HepG2 (cell line): Measurements from ENCODE around the gene FAM210A. TPM values are rescaled to one million over a fixed set of nuclear protein-coding genes. Genes with fewer than 3 reads are reported as not detected.

Experiments used
- ATAC-seq: fragments of 200-7000 bp; cut with Tn5 transposase; 3 replicates; pipeline ENCODE4 v1.9.1; 2020; ENCODE audit warnings: mild to moderate bottlenecking, moderate library complexity
- BruUV-seq: library from RNA; stranded (reverse); fragments of 400-500 nt; replicated peaks from 2 replicates; lab custom pipeline; 2021; lab: Mats Ljungman, UMichigan
- CTCF ChIA-PET: fragments of 300-600 bp; formaldehyde crosslinking; extraction: SDS; loops from one replicate; lab custom pipeline; 2021; ENCODE audit warnings: low total read pairs, inconsistent platforms, low intra/inter-chr PET ratio; lab: Yijun Ruan, JAX
- POLR2A ChIA-PET: fragments of 350-600 bp; sonication (Branson Sonifier 250); formaldehyde crosslinking; loops from one replicate; lab custom pipeline; 2020; ENCODE audit warnings: antibody characterized with exemption, inconsistent platforms; lab: Yijun Ruan, JAX
- DNase-seq: peaks from one replicate; pipeline ENCODE4 v3.0.0-alpha.2; 2015; ENCODE audit warnings: low spot score
- FAIRE-seq: peaks from 3 replicates; lab custom pipeline; 2011; peaks lifted over from hg19 to GRCh38; lab: Jason Lieb, UNC
- H2AFZ ChIP-seq: one replicate; pipeline ENCODE4 v1.6.1; 2011; ENCODE audit warnings: low read length, inconsistent platforms
- H3K27ac ChIP-seq: fragments of 300-600 bp; 3 replicates; pipeline ENCODE4 v1.8.0; 2011; ENCODE audit warnings: mixed run types, mild to moderate bottlenecking, mixed read lengths, low read length, inconsistent platforms; ENCODE audit not compliant: insufficient read depth; ENCODE audit errors: extremely low read length
- H3K27me3 ChIP-seq, 2 experiments: fragments of 200-600 bp in 1 of 2; 2 replicates in 1 of 2; 3 replicates in 1 of 2; pipeline versions ENCODE4 v1.6.0 to v1.8.0; 2011; ENCODE audit warnings: low read length in 2 of 2, mild to moderate bottlenecking in 2 of 2, moderate library complexity in 2 of 2, inconsistent platforms in 1 of 2; ENCODE audit not compliant: insufficient read depth in 2 of 2, control insufficient read depth in 1 of 2
- H3K36me3 ChIP-seq, 2 experiments: fragments of 200-600 bp in 1 of 2; replicated peaks in 1 of 2; 2 replicates in 1 of 2; 3 replicates in 1 of 2; pipeline versions ENCODE4 v1.5.1 to v1.8.0; 2011; ENCODE audit warnings: low read length in 2 of 2, inconsistent platforms in 1 of 2; ENCODE audit not compliant: insufficient read depth in 2 of 2, control insufficient read depth in 1 of 2
- H3K4me1 ChIP-seq: 2 replicates; pipeline ENCODE4 v1.5.1; 2012; ENCODE audit warnings: low read length, inconsistent platforms; ENCODE audit not compliant: insufficient read depth
- H3K4me2 ChIP-seq: 2 replicates; pipeline ENCODE4 v1.6.0; 2011; ENCODE audit warnings: low read depth, low read length, inconsistent platforms
- H3K4me3 ChIP-seq, 3 experiments: fragments of 200-600 bp in 1 of 3; sonication (generic), shearing (Covaris generic) in 1 of 3; replicated peaks in 1 of 3; 2 replicates each; pipeline ENCODE4 v1.5.1; 2011 to 2016; ENCODE audit warnings: low read length in 3 of 3, inconsistent platforms in 2 of 3, low read depth in 2 of 3, mild to moderate bottlenecking in 2 of 3, control low read depth in 1 of 3, mixed read lengths in 1 of 3; ENCODE audit not compliant: insufficient read depth in 1 of 3
- H3K79me2 ChIP-seq: one replicate; pipeline ENCODE4 v1.6.1; 2011; ENCODE audit warnings: low read length, inconsistent platforms; ENCODE audit not compliant: insufficient read depth
- H3K9ac ChIP-seq: 2 replicates; pipeline ENCODE4 v1.6.0; 2011; ENCODE audit warnings: mild to moderate bottlenecking, low read depth, low read length, inconsistent platforms; ENCODE audit not compliant: insufficient read depth
- H3K9me3 ChIP-seq: 2 replicates; pipeline ENCODE4 v1.5.1; 2012; ENCODE audit warnings: mild to moderate bottlenecking, low read length
- H4K20me1 ChIP-seq: 2 replicates; pipeline ENCODE4 v1.6.0; 2011; ENCODE audit warnings: inconsistent platforms, mild to moderate bottlenecking, low read length, moderate library complexity; ENCODE audit not compliant: insufficient read depth
- ARID4A ChIP-seq: sonication (generic); formaldehyde crosslinking; IDR thresholded peaks from 2 replicates; pipeline ENCODE4 v1.5.0; 2020; ENCODE audit warnings: mild to moderate bottlenecking, missing genetic modification reagents, borderline replicate concordance
- ATF6 ChIP-seq: sonication (generic); formaldehyde crosslinking; conservative IDR thresholded peaks from 2 replicates; pipeline ENCODE4 v1.4.0; 2020; ENCODE audit warnings: missing genetic modification reagents
- HOXD1 ChIP-seq: sonication (generic); formaldehyde crosslinking; IDR thresholded peaks from 2 replicates; pipeline ENCODE4 v1.5.0; 2020; ENCODE audit warnings: missing genetic modification reagents
- IKZF1 ChIP-seq: fragments of 450-650 bp; IDR thresholded peaks from 2 replicates; pipeline ENCODE4 v1.7.1; 2016
- MBD4 ChIP-seq: IDR thresholded peaks from 2 replicates; pipeline ENCODE4 v1.6.1; 2012; ENCODE audit warnings: low read length, inconsistent platforms, borderline replicate concordance
- NR3C1 ChIP-seq: sonication (generic); formaldehyde crosslinking; IDR thresholded peaks from 2 replicates; pipeline ENCODE4 v1.4.0; 2020; ENCODE audit warnings: missing genetic modification reagents
- PHF5A ChIP-seq: IDR thresholded peaks from one replicate; pipeline ENCODE4 v1.6.1; 2018; ENCODE audit warnings: low read depth, missing genetic modification reagents; ENCODE audit not compliant: unreplicated experiment
- ZNF12 ChIP-seq: sonication (generic); formaldehyde crosslinking; IDR thresholded peaks from 2 replicates; pipeline ENCODE4 v1.5.0; 2020; ENCODE audit warnings: missing genetic modification reagents
- ZNF329 ChIP-seq: sonication (generic); formaldehyde crosslinking; IDR thresholded peaks from 2 replicates; pipeline ENCODE4 v1.9.0; 2021; ENCODE audit warnings: low read depth, mild to moderate bottlenecking, missing genetic modification reagents
- ZNF441 ChIP-seq: sonication (generic); formaldehyde crosslinking; IDR thresholded peaks from 2 replicates; pipeline ENCODE4 v1.7.0; 2021; ENCODE audit warnings: missing genetic modification reagents, borderline replicate concordance
- ZSCAN31 ChIP-seq: sonication (generic); formaldehyde crosslinking; IDR thresholded peaks from 2 replicates; pipeline ENCODE4 v1.5.0; 2020; ENCODE audit warnings: low read depth, mild to moderate bottlenecking, missing genetic modification reagents
- WGBS: methylation state at CpG from one replicate; pipeline ENCODE4 v1.1.6; 2017; ENCODE audit warnings: low lambda C conversion rate; 5-methylcytosine and 5-hydroxymethylcytosine counted together
- in situ Hi-C: cut with HindIII; loops from 2 replicates; pipeline ENCODE4 v1.10.0; 2017; ENCODE audit warnings: low pct_unique_long_range_greater_than_20kb; ENCODE audit not compliant: extremely low pct_ligation_motif_present
- intact Hi-C: fragments of 100-400 bp; cut with micrococcal nuclease; formaldehyde crosslinking; loops from one replicate; pipeline ENCODE4 v1.10.0; 2022; ENCODE audit not compliant: unreplicated experiment
- polyA plus RNA-seq, 8 experiments: library from polyadenylated mRNA; depleted of rRNA in 3 of 8; stranded (reverse) in 7 of 8; unstranded in 1 of 8; fragments of >200 nt; fragmentation: Illumina TruSeq in 4 of 8; extraction: Trizol in 4 of 8; gene quantifications; 2 replicates each; pipeline versions ENCODE4 v1.2.1 to v1.2.3, GENCODE V29; 2011 to 2016; ENCODE audit warnings: low read depth in 4 of 8, missing spikeins in 1 of 8, mixed read lengths in 1 of 8; ENCODE audit not compliant: insufficient read depth in 1 of 8
- total RNA-seq, 5 experiments: library from RNA; depleted of rRNA; stranded (reverse); fragments of >200 nt; fragmentation: Illumina TruSeq; extraction: Trizol; gene quantifications; 2 replicates each; pipeline ENCODE4 v1.2.3, GENCODE V29; 2016; ENCODE audit warnings: low read depth in 1 of 5

The FAM210A gene
- total and polyA plus RNA-seq, 2 of the 13 experiments (the other 11 are each of a cell fraction or from before 2014, with no cell fraction given) = 33.2 to 37.5 TPM

- in situ Hi-C loops = no loop called here
Measured at GRCh38 chr18:13623348-13623747, 103.0 kb downstream of the FAM210A start.

GRCh38 chr18:13622751-13623150, 103.6 kb downstream of the FAM210A start:
- DNase-seq = no peak
- Histone ChIP-seq H3K27me3 (no peaks in the 10 kb centered on the region), H3K4me2 (no peak overlapping the region), H4K20me1 (no peaks in the 10 kb centered on the region), H3K79me2 (no peaks in the 10 kb centered on the region), H2AFZ (no peak overlapping the region), H3K27ac (no peak overlapping the region), H3K9ac (no peak overlapping the region), H3K4me3 (no peak overlapping the region), H3K9me3 (no peaks in the 10 kb centered on the region), H3K4me1 (peaks cover 8% of the 10 kb centered on the region; the same call in 1 of the 2 replicates), H3K36me3 (no peaks in the 10 kb centered on the region)
- no peak for FAIRE-seq
- CTCF ChIA-PET = no interaction called here
- in situ Hi-C loops (no loop called here), intact Hi-C loops (no loop called here)
- WGBS = 85% methylated on average over 3 of the region's 8 CpGs
- no peak for ATAC-seq
- BruUV-seq = no TSS peak
- POLR2A ChIA-PET = no interaction called here
- TF ChIP-seq ZNF441 (CRISPR knock-in tag) (no peak), ZSCAN31 (CRISPR knock-in tag) (no peak), ARID4A (CRISPR knock-in tag) (no peak), ZNF12 (CRISPR knock-in tag) (no peak), IKZF1 (no peak), MBD4 (no peak), NR3C1 (CRISPR knock-in tag) (no peak), ZNF329 (CRISPR knock-in tag) (no peak)

More at GRCh38 chr18:13623348-13623747, 103.0 kb downstream of the FAM210A start:
- TF ChIP-seq ATF6 (CRISPR knock-in tag) = no peak
- TF ChIP-seq PHF5A (CRISPR knock-in tag) = no peak
- no peak for TF ChIP-seq HOXD1 (CRISPR knock-in tag)
- FAIRE-seq (no peak), DNase-seq (no peak), ATAC-seq (no peak)
- intact Hi-C loops = no loop called here
- H3K27ac ChIP-seq = no peak overlapping the region
- H3K79me2 ChIP-seq = no peaks in the 10 kb centered on the region
- no peak overlapping the region for H2AFZ ChIP-seq
- POLR2A ChIA-PET = no interaction called here
- CTCF ChIA-PET = no interaction called here
- H3K9ac ChIP-seq = no peak overlapping the region
- no peak overlapping the region for H3K4me2 ChIP-seq
- H3K4me3 ChIP-seq = no peak overlapping the region
- no peaks in the 10 kb centered on the region for H3K9me3 ChIP-seq
- BruUV-seq = no TSS peak
- H3K4me1 ChIP-seq = peaks cover 8% of the 10 kb centered on the region; the same call in 1 of the 2 replicates
- no peaks in the 10 kb centered on the region for H4K20me1 ChIP-seq
- no peaks in the 10 kb centered on the region for H3K27me3 ChIP-seq
- WGBS = 78% methylated on average over 10 of the region's 10 CpGs
- no peaks in the 10 kb centered on the region for H3K36me3 ChIP-seq
